Natural killer cell (primary cell): Measurements from ENCODE around the gene MCTP1. TPM values are rescaled to one million over a fixed set of nuclear protein-coding genes. Genes with fewer than 3 reads are reported as not detected.

Source experiments
- ATAC-seq, 3 donors: fragments of 150-1000 bp in 2 of 3; fragments of 200-7000 bp in 1 of 3; cut with Tn5 transposase; 1 replicate in 1 of 3; 2 replicates in 2 of 3; pipeline ENCODE4 v1.10.0; 2021; ENCODE audit warnings: mild to moderate bottlenecking in 2 of 3, moderate library complexity in 2 of 3
- DNase-seq, 2 donors: peaks; one replicate each; pipeline versions ENCODE4 v3.0.0 to v3.0.0-alpha.2; 2013 to 2021; ENCODE audit warnings: mixed read lengths in 1 of 2
- H3K27ac ChIP-seq: one replicate; pipeline ENCODE4 v1.5.1; 2013; ENCODE audit warnings: mild to moderate bottlenecking, low read length
- H3K27me3 ChIP-seq: one replicate; pipeline ENCODE4 v1.6.1; 2013; ENCODE audit warnings: low read length; ENCODE audit not compliant: control insufficient read depth, insufficient read depth
- H3K36me3 ChIP-seq: one replicate; pipeline ENCODE4 v1.6.1; 2013; ENCODE audit warnings: low read length; ENCODE audit not compliant: control insufficient read depth, insufficient read depth
- H3K4me1 ChIP-seq: one replicate; pipeline ENCODE4 v1.6.1; 2013; ENCODE audit warnings: low read length; ENCODE audit not compliant: control insufficient read depth, insufficient read depth
- H3K4me3 ChIP-seq: one replicate; pipeline ENCODE4 v1.5.1; 2013; ENCODE audit warnings: low read length
- H3K9me3 ChIP-seq: one replicate; pipeline ENCODE4 v1.6.1; 2013; ENCODE audit warnings: low read length; ENCODE audit not compliant: control insufficient read depth, insufficient read depth
- H3K27ac Mint-ChIP-seq, 2 donors: one replicate each; pipeline ENCODE4 v1.8.0; 2022; ENCODE audit warnings: mild to moderate bottlenecking in 2 of 2, mixed read lengths in 2 of 2, moderate library complexity in 1 of 2
- H3K27me3 Mint-ChIP-seq, 2 donors: one replicate each; pipeline ENCODE4 v1.8.0; 2022; ENCODE audit warnings: low read depth in 2 of 2, mixed read lengths in 2 of 2
- H3K36me3 Mint-ChIP-seq: one replicate; pipeline ENCODE4 v1.8.0; 2022; ENCODE audit warnings: mixed read lengths
- H3K4me1 Mint-ChIP-seq, 2 donors: one replicate each; pipeline ENCODE4 v1.8.0; 2022; ENCODE audit warnings: mixed read lengths in 2 of 2
- H3K4me3 Mint-ChIP-seq: one replicate; pipeline ENCODE4 v1.8.0; 2022; ENCODE audit warnings: mild to moderate bottlenecking, moderate library complexity, mixed read lengths
- H3K9me3 Mint-ChIP-seq, 2 donors: one replicate each; pipeline ENCODE4 v1.8.0; 2022; ENCODE audit warnings: mixed read lengths in 2 of 2
- CTCF ChIP-seq: fragments of 200-600 bp; IDR thresholded peaks from one replicate; pipeline ENCODE4 v1.8.0; 2022; ENCODE audit warnings: antibody characterized with exemption
- WGBS: methylation state at CpG from one replicate; pipeline ENCODE4 v1.1.7; 2013; ENCODE audit warnings: missing lambda C conversion rate; ENCODE audit not compliant: insufficient coverage; 5-methylcytosine and 5-hydroxymethylcytosine counted together
- intact Hi-C: fragments of 100-400 bp; cut with micrococcal nuclease; formaldehyde crosslinking; loops from one replicate; pipeline ENCODE4 v1.14.2; 2022
- total RNA-seq, 4 donors: library from RNA; stranded (reverse); fragments of 120-200 nt in 1 of 4; gene quantifications; one replicate each; pipeline versions ENCODE4 v1.2.3 to v1.2.4, GENCODE V29; 2013 to 2022

The MCTP1 gene
- total RNA-seq, 3 donors from 2014 or later (not counting 1 experiment from before 2014, with no cell fraction given), result 4.7 to 15.1 (median 9.8) TPM

GRCh38 chr5:95175106-95175505 is 109.8 kb downstream of the MCTP1 start:
- no peak for TF ChIP-seq CTCF
- Histone ChIP-seq H3K4me1 (no peaks in the 10 kb centered on the region), H3K4me3 (no peak overlapping the region), H3K27ac (no peak overlapping the region), H3K27me3 (no peaks in the 10 kb centered on the region), H3K36me3 (no peaks in the 10 kb centered on the region), H3K9me3 (no peaks in the 10 kb centered on the region)
- Mint-ChIP-seq H3K36me3 (peaks cover 6% of the 10 kb centered on the region), H3K4me1 (no peaks in the 10 kb centered on the region), H3K27ac (no peak overlapping the region), H3K9me3 (peaks cover 3 to 5% of the 10 kb centered on the region in 2 donors), H3K4me3 (no peak overlapping the region), H3K27me3 (peaks cover 0 to 2% of the 10 kb centered on the region in 2 donors)
- WGBS, result 53% methylated on average over 3 of the region's 3 CpGs
- DNase-seq (no peak), ATAC-seq (no peak)
- intact Hi-C loops, result no loop called here

DNA sequence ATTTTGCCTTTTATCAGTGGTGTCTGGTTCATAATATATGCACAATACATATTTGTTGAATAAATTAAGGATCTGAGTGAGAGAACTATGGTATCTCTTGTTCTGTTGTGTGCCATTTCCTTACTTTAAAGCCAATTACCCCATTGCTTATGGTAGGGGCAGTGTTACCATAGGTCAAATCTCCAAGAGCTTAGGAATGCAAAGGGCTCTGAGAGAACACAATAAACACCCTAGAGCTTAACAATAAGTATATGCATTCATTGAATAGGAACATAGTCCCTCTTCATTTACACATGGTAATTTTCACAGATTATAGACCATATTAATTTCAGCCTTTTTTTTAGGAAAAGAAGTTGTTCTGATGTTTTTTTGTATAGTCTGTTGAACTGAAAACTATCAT is 112.2 kb downstream of the MCTP1 start:
- H3K4me3 Mint-ChIP-seq, result no peak overlapping the region
- H3K27me3 Mint-ChIP-seq, result peaks cover 0 to 2% of the 10 kb centered on the region in 2 donors
- DNase-seq, result no peak
- H3K27ac Mint-ChIP-seq, result no peak overlapping the region
- Histone ChIP-seq H3K4me1 (no peaks in the 10 kb centered on the region), H3K36me3 (no peaks in the 10 kb centered on the region), H3K27me3 (no peaks in the 10 kb centered on the region), H3K9me3 (no peaks in the 10 kb centered on the region), H3K4me3 (no peak overlapping the region), H3K27ac (no peak overlapping the region)
- TF ChIP-seq CTCF, result no peak
- ATAC-seq, result no peak
- peaks cover 6% of the 10 kb centered on the region for H3K36me3 Mint-ChIP-seq
- intact Hi-C loops, result no loop called here
- peaks cover 8 to 9% of the 10 kb centered on the region in 2 donors for H3K9me3 Mint-ChIP-seq
- H3K4me1 Mint-ChIP-seq, result no peaks in the 10 kb centered on the region

DNA sequence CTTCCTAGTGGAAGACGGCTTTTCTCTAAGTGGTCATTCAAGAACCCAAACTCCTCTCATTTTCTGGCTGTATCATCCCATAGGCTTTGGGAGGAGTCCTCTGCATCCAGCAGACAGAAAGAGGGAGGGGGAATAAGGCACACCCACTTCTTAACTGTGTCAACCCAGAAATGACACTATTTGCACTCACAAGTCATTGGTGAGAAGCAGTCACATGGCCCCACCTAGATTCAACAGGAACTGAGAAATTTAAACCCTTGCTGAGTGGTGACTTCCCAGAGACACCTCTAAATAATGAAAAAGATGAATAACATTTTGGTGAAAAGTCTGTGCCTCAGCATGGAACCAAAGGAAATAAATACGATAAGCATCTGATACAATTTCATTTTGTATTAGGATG is 120.0 kb downstream of the MCTP1 start:
- no peaks in the 10 kb centered on the region for H3K36me3 Mint-ChIP-seq
- H3K27ac ChIP-seq, result no peak overlapping the region
- H3K27me3 Mint-ChIP-seq, result no peaks in the 10 kb centered on the region
- DNase-seq (no peak), ATAC-seq (no peak)
- H3K9me3 ChIP-seq, result no peaks in the 10 kb centered on the region
- H3K4me1 ChIP-seq, result no peaks in the 10 kb centered on the region
- no peak overlapping the region for H3K27ac Mint-ChIP-seq
- no peak for TF ChIP-seq CTCF
- no peaks in the 10 kb centered on the region for H3K36me3 ChIP-seq
- no peaks in the 10 kb centered on the region for H3K27me3 ChIP-seq
- no peak overlapping the region for H3K4me3 ChIP-seq
- WGBS, result 92% methylated on average over 2 of the region's 2 CpGs
- no peak overlapping the region for H3K4me3 Mint-ChIP-seq
- peaks cover 3% of the 10 kb centered on the region in 2 donors for H3K9me3 Mint-ChIP-seq
- peaks cover 0 to 12% of the 10 kb centered on the region in 2 donors for H3K4me1 Mint-ChIP-seq
- intact Hi-C loops, result no loop called here

- Histone ChIP-seq H3K4me1 (no peaks in the 10 kb centered on the region), H3K27ac (no peak overlapping the region), H3K9me3 (no peaks in the 10 kb centered on the region), H3K4me3 (no peak overlapping the region), H3K27me3 (no peaks in the 10 kb centered on the region), H3K36me3 (no peaks in the 10 kb centered on the region)
- H3K27me3 Mint-ChIP-seq, result no peaks in the 10 kb centered on the region
- no peak for TF ChIP-seq CTCF
- intact Hi-C loops, result no loop called here
- DNase-seq (no peak), ATAC-seq (no peak)
- no peaks in the 10 kb centered on the region for H3K36me3 Mint-ChIP-seq
- no peaks in the 10 kb centered on the region for H3K9me3 Mint-ChIP-seq
- peaks cover 0 to 12% of the 10 kb centered on the region in 2 donors for H3K4me1 Mint-ChIP-seq
- H3K4me3 Mint-ChIP-seq, result no peak overlapping the region
- H3K27ac Mint-ChIP-seq, result no peak overlapping the region
Measured at GRCh38 chr5:95163079-95163478, 121.8 kb downstream of the MCTP1 start.
